HepG2 (cell line): Measurements from ENCODE around the gene CRADD. TPM values are rescaled to one million over a fixed set of nuclear protein-coding genes. Genes with fewer than 3 reads are reported as not detected.
A peak's percentile ranks its signal among the peaks of the same experiment; 100 is the strongest.

Source experiments
- ATAC-seq: fragments of 200-7000 bp; cut with Tn5 transposase; 3 replicates; pipeline ENCODE4 v1.9.1; 2020; ENCODE audit warnings: mild to moderate bottlenecking, moderate library complexity
- BruUV-seq: library from RNA; stranded (reverse); fragments of 400-500 nt; replicated peaks from 2 replicates; lab custom pipeline; 2021; lab: Mats Ljungman, UMichigan
- CTCF ChIA-PET: fragments of 300-600 bp; formaldehyde crosslinking; extraction: SDS; loops from one replicate; lab custom pipeline; 2021; ENCODE audit warnings: low total read pairs, inconsistent platforms, low intra/inter-chr PET ratio; lab: Yijun Ruan, JAX
- POLR2A ChIA-PET: fragments of 350-600 bp; sonication (Branson Sonifier 250); formaldehyde crosslinking; loops from one replicate; lab custom pipeline; 2020; ENCODE audit warnings: antibody characterized with exemption, inconsistent platforms; lab: Yijun Ruan, JAX
- DNase-seq: peaks from one replicate; pipeline ENCODE4 v3.0.0-alpha.2; 2015; ENCODE audit warnings: low spot score
- FAIRE-seq: peaks from 3 replicates; lab custom pipeline; 2011; peaks lifted over from hg19 to GRCh38; lab: Jason Lieb, UNC
- H2AFZ ChIP-seq: one replicate; pipeline ENCODE4 v1.6.1; 2011; ENCODE audit warnings: low read length, inconsistent platforms
- H3K27ac ChIP-seq: fragments of 300-600 bp; 3 replicates; pipeline ENCODE4 v1.8.0; 2011; ENCODE audit warnings: mixed run types, mild to moderate bottlenecking, mixed read lengths, low read length, inconsistent platforms; ENCODE audit not compliant: insufficient read depth; ENCODE audit errors: extremely low read length
- H3K27me3 ChIP-seq, 2 experiments: fragments of 200-600 bp in 1 of 2; 2 replicates in 1 of 2; 3 replicates in 1 of 2; pipeline versions ENCODE4 v1.6.0 to v1.8.0; 2011; ENCODE audit warnings: low read length in 2 of 2, mild to moderate bottlenecking in 2 of 2, moderate library complexity in 2 of 2, inconsistent platforms in 1 of 2; ENCODE audit not compliant: insufficient read depth in 2 of 2, control insufficient read depth in 1 of 2
- H3K36me3 ChIP-seq, 2 experiments: fragments of 200-600 bp in 1 of 2; replicated peaks in 1 of 2; 2 replicates in 1 of 2; 3 replicates in 1 of 2; pipeline versions ENCODE4 v1.5.1 to v1.8.0; 2011; ENCODE audit warnings: low read length in 2 of 2, inconsistent platforms in 1 of 2; ENCODE audit not compliant: insufficient read depth in 2 of 2, control insufficient read depth in 1 of 2
- H3K4me1 ChIP-seq: 2 replicates; pipeline ENCODE4 v1.5.1; 2012; ENCODE audit warnings: low read length, inconsistent platforms; ENCODE audit not compliant: insufficient read depth
- H3K4me2 ChIP-seq: 2 replicates; pipeline ENCODE4 v1.6.0; 2011; ENCODE audit warnings: low read depth, low read length, inconsistent platforms
- H3K4me3 ChIP-seq, 3 experiments: fragments of 200-600 bp in 1 of 3; sonication (generic), shearing (Covaris generic) in 1 of 3; replicated peaks in 1 of 3; 2 replicates each; pipeline ENCODE4 v1.5.1; 2011 to 2016; ENCODE audit warnings: low read length in 3 of 3, inconsistent platforms in 2 of 3, low read depth in 2 of 3, mild to moderate bottlenecking in 2 of 3, control low read depth in 1 of 3, mixed read lengths in 1 of 3; ENCODE audit not compliant: insufficient read depth in 1 of 3
- H3K79me2 ChIP-seq: one replicate; pipeline ENCODE4 v1.6.1; 2011; ENCODE audit warnings: low read length, inconsistent platforms; ENCODE audit not compliant: insufficient read depth
- H3K9ac ChIP-seq: 2 replicates; pipeline ENCODE4 v1.6.0; 2011; ENCODE audit warnings: mild to moderate bottlenecking, low read depth, low read length, inconsistent platforms; ENCODE audit not compliant: insufficient read depth
- H3K9me3 ChIP-seq: 2 replicates; pipeline ENCODE4 v1.5.1; 2012; ENCODE audit warnings: mild to moderate bottlenecking, low read length
- H4K20me1 ChIP-seq: 2 replicates; pipeline ENCODE4 v1.6.0; 2011; ENCODE audit warnings: inconsistent platforms, mild to moderate bottlenecking, low read length, moderate library complexity; ENCODE audit not compliant: insufficient read depth
- FOSL2 ChIP-seq: sonication (generic); formaldehyde crosslinking; IDR thresholded peaks from 2 replicates; pipeline ENCODE4 v1.4.0; 2020; ENCODE audit warnings: missing genetic modification reagents
- HNF1A ChIP-seq, 2 experiments: sonication (generic) in 1 of 2; formaldehyde crosslinking in 1 of 2; IDR thresholded peaks; 2 replicates each; pipeline versions ENCODE4 v1.4.0 to v1.6.1; 2016 to 2020; ENCODE audit warnings: borderline replicate concordance in 1 of 2, low read depth in 1 of 2, mild to moderate bottlenecking in 1 of 2, missing genetic modification reagents in 1 of 2
- HNF4A ChIP-seq: sonication (generic); formaldehyde crosslinking; IDR thresholded peaks from 2 replicates; pipeline ENCODE4 v1.4.0; 2020; ENCODE audit warnings: missing genetic modification reagents
- HNF4G ChIP-seq, 2 experiments: sonication (generic) in 1 of 2; formaldehyde crosslinking in 1 of 2; IDR thresholded peaks; 2 replicates each; pipeline versions ENCODE4 v1.4.0 to v1.6.1; 2011 to 2020; ENCODE audit warnings: borderline replicate concordance in 2 of 2, low read depth in 2 of 2, mild to moderate bottlenecking in 2 of 2, low read length in 1 of 2, missing genetic modification reagents in 1 of 2, moderate library complexity in 1 of 2
- KAT8 ChIP-seq: IDR thresholded peaks from 2 replicates; pipeline ENCODE4 v1.6.1; 2016; ENCODE audit warnings: missing genetic modification reagents, missing compliant biosample characterization
- PHF8 ChIP-seq: sonication (generic); formaldehyde crosslinking; IDR thresholded peaks from 2 replicates; pipeline ENCODE4 v1.5.0; 2020; ENCODE audit warnings: missing genetic modification reagents
- SAP130 ChIP-seq: IDR thresholded peaks from 2 replicates; pipeline ENCODE4 v1.6.1; 2016; ENCODE audit warnings: low read depth
- STAG1 ChIP-seq: sonication (generic); formaldehyde crosslinking; IDR thresholded peaks from 2 replicates; pipeline ENCODE4 v1.4.0; 2020; ENCODE audit warnings: missing genetic modification reagents
- ZMYM4 ChIP-seq: sonication (generic); formaldehyde crosslinking; IDR thresholded peaks from 2 replicates; pipeline ENCODE4 v1.8.1; 2023; ENCODE audit warnings: mild to moderate bottlenecking, missing genetic modification reagents
- ZNF12 ChIP-seq: sonication (generic); formaldehyde crosslinking; IDR thresholded peaks from 2 replicates; pipeline ENCODE4 v1.5.0; 2020; ENCODE audit warnings: missing genetic modification reagents
- ZNF543 ChIP-seq: sonication (generic); formaldehyde crosslinking; IDR thresholded peaks from 2 replicates; pipeline ENCODE4 v1.4.0; 2020; ENCODE audit warnings: mild to moderate bottlenecking, missing genetic modification reagents
- ZNF644 ChIP-seq: IDR thresholded peaks from 2 replicates; pipeline ENCODE4 v1.6.1; 2016; ENCODE audit warnings: low read depth
- WGBS: methylation state at CpG from one replicate; pipeline ENCODE4 v1.1.6; 2017; ENCODE audit warnings: low lambda C conversion rate; 5-methylcytosine and 5-hydroxymethylcytosine counted together
- in situ Hi-C: cut with HindIII; loops from 2 replicates; pipeline ENCODE4 v1.10.0; 2017; ENCODE audit warnings: low pct_unique_long_range_greater_than_20kb; ENCODE audit not compliant: extremely low pct_ligation_motif_present
- intact Hi-C: fragments of 100-400 bp; cut with micrococcal nuclease; formaldehyde crosslinking; loops from one replicate; pipeline ENCODE4 v1.10.0; 2022; ENCODE audit not compliant: unreplicated experiment
- polyA plus RNA-seq, 8 experiments: library from polyadenylated mRNA; depleted of rRNA in 3 of 8; stranded (reverse) in 7 of 8; unstranded in 1 of 8; fragments of >200 nt; fragmentation: Illumina TruSeq in 4 of 8; extraction: Trizol in 4 of 8; gene quantifications; 2 replicates each; pipeline versions ENCODE4 v1.2.1 to v1.2.3, GENCODE V29; 2011 to 2016; ENCODE audit warnings: low read depth in 4 of 8, missing spikeins in 1 of 8, mixed read lengths in 1 of 8; ENCODE audit not compliant: insufficient read depth in 1 of 8
- total RNA-seq, 5 experiments: library from RNA; depleted of rRNA; stranded (reverse); fragments of >200 nt; fragmentation: Illumina TruSeq; extraction: Trizol; gene quantifications; 2 replicates each; pipeline ENCODE4 v1.2.3, GENCODE V29; 2016; ENCODE audit warnings: low read depth in 1 of 5

CRADD gene
- total and polyA plus RNA-seq, 2 of the 13 experiments (the other 11 are each of a cell fraction or from before 2014, with no cell fraction given) = 12.4 to 18.8 TPM

DNA sequence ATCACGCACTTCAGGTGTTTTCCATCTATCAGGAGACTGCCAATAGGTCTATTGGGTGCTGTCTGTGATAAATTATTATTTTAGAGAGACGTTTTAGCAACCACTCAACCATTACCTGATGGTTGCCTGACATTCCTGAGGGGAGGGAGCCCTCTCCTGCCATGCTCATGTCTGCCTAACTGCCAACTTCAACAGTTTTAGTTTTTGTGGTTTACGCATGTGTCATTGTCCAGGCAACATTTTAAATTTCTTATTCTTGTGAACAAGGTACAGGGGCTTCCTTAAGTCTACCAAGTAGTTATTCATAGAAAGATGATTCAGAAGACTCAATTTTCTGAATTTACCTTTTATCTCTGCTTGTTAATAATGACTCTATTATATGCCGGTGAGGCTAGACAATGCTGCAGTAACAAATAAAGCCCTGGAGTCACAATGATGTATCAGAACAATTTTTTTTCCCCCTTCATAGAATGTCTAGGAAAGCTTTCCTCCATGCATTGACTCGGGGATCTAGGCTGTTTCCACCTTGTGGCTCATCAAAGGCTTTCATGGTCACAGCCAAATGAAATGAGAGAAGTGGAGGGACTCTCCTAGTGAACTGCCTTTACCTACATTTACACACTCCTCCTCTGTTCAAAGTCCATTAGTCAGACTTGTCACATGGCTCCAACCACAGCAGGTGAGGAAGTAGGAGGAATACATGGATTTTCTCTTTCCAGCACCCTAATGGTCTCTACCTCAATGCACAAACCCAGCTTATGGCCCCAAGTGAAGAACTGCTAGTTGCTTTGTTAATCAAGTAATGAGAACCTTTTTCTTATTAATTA, 225.8 kb downstream of the CRADD start:
- CTCF ChIA-PET = no interaction called here
- no peaks in the 10 kb centered on the region for H4K20me1 ChIP-seq
- 59% methylated on average over 5 of the region's 5 CpGs for whole genome bisulfite sequencing
- H3K4me3 ChIP-seq = no peak overlapping the region
- no peaks in the 10 kb centered on the region for H3K79me2 ChIP-seq
- intact Hi-C loops = no loop called here
- DNase-seq = peak; percentile 60
- POLR2A ChIA-PET = no interaction called here
- FAIRE-seq = no peak
- no peaks in the 10 kb centered on the region for H3K36me3 ChIP-seq
- peaks cover 14% of the 10 kb centered on the region for H3K4me1 ChIP-seq
- in situ Hi-C loops = no loop called here
- no peak for TF ChIP-seq HNF1A (IDR thresholded peaks at IDR 0.05; ENCODE audit: low read depth)
- no peak for TF ChIP-seq HNF1A (CRISPR knock-in tag; IDR thresholded peaks at IDR 0.05; ENCODE audit: borderline replicate concordance)
- TF ChIP-seq FOSL2 (CRISPR knock-in tag) = peak; percentile 12; the same call in 1 of the 2 replicates
- 0 out of 2 replicates have a peak, but pooled peaks have one; percentile 12 for TF ChIP-seq ZMYM4 (CRISPR knock-in tag)
- TF ChIP-seq ZNF543 (CRISPR knock-in tag) = no peak
- peak; percentile 73 for TF ChIP-seq HNF4A (CRISPR knock-in tag)
- 0 out of 2 replicates have a peak, but pooled peaks have one; percentile 7 for TF ChIP-seq STAG1
- TF ChIP-seq ZNF12 = peak; percentile 89
- TF ChIP-seq HNF4G (IDR thresholded peaks at IDR 0.05; ENCODE audit: borderline replicate concordance, low read depth, low read length) = 0 out of 2 replicates have a peak, but pooled peaks have one; percentile 21
- TF ChIP-seq HNF4G (CRISPR knock-in tag; IDR thresholded peaks at IDR 0.05; ENCODE audit: borderline replicate concordance, low read depth) = no peak
- no peak for TF ChIP-seq KAT8 (CRISPR knock-in tag)
- TF ChIP-seq ZNF644 = peak; percentile 65
- TF ChIP-seq SAP130 (CRISPR knock-in tag) = peak; percentile 19; the same call in 1 of the 2 replicates
- TF ChIP-seq PHF8 = no peak
- TF ChIP-seq, all 625 proteins: peak for 8
- no TSS peak for BruUV-seq
- Histone ChIP-seq H3K9me3 (no peaks in the 10 kb centered on the region), H3K9ac (no peak overlapping the region), H3K27me3 (no peaks in the 10 kb centered on the region), H3K4me2 (no peak overlapping the region), H2AFZ (no peak overlapping the region), H3K27ac (no peak overlapping the region)
- ATAC-seq = peak; percentile 79
